Ishikawa (cell line): ENCODE results near the gene SLC1A2.

Experiments
- CEBPB ChIP-seq: IDR thresholded peaks from 2 replicates; pipeline ENCODE4 v1.6.1; 2012
- CREB1 ChIP-seq: IDR thresholded peaks from 2 replicates; pipeline ENCODE4 v1.6.1; 2012; ENCODE audit warnings: low read depth
- EGR1 ChIP-seq: IDR thresholded peaks from 2 replicates; pipeline ENCODE4 v1.6.1; 2012
- EP300 ChIP-seq: IDR thresholded peaks from 2 replicates; pipeline ENCODE4 v1.6.1; 2012; ENCODE audit warnings: borderline replicate concordance
- FOXM1 ChIP-seq: IDR thresholded peaks from 2 replicates; pipeline ENCODE4 v1.6.1; 2012; ENCODE audit warnings: low read depth, borderline replicate concordance
- MAX ChIP-seq: IDR thresholded peaks from 2 replicates; pipeline ENCODE4 v1.6.1; 2012
- RAD21 ChIP-seq: IDR thresholded peaks from 2 replicates; pipeline ENCODE4 v1.6.1; 2012; ENCODE audit warnings: low read depth
- REST ChIP-seq: IDR thresholded peaks from 2 replicates; pipeline ENCODE4 v1.6.1; 2012; ENCODE audit warnings: low read depth, mild to moderate bottlenecking
- TAF1 ChIP-seq: IDR thresholded peaks from 2 replicates; pipeline ENCODE4 v1.6.1; 2012; ENCODE audit warnings: low read depth, mild to moderate bottlenecking
- TCF12 ChIP-seq: IDR thresholded peaks from 2 replicates; pipeline ENCODE4 v1.6.1; 2012; ENCODE audit warnings: low read depth
- TEAD4 ChIP-seq: IDR thresholded peaks from 2 replicates; pipeline ENCODE4 v1.6.1; 2012
- YY1 ChIP-seq: IDR thresholded peaks from 2 replicates; pipeline ENCODE4 v1.6.1; 2012; ENCODE audit warnings: low read depth
- ZBTB7A ChIP-seq: IDR thresholded peaks from 2 replicates; pipeline ENCODE4 v1.6.1; 2012; ENCODE audit warnings: low read depth

GRCh38 chr11:35237860-35238715 is 181.3 kb downstream of the SLC1A2 start:
- no peak for TF ChIP-seq REST
- no peak for TF ChIP-seq EP300
- no peak for TF ChIP-seq MAX
- TF ChIP-seq CEBPB: no peak
- TF ChIP-seq RAD21: peak; percentile 84
- no peak for TF ChIP-seq CREB1
- no peak for TF ChIP-seq TAF1
- no peak for TF ChIP-seq EGR1
- TF ChIP-seq FOXM1: no peak
- TF ChIP-seq ZBTB7A: no peak
- no peak for TF ChIP-seq TCF12
- no peak for TF ChIP-seq TEAD4
- TF ChIP-seq YY1: peak; percentile 52
